RWPE1 (cell line): ENCODE measurements around the gene IRX4.

Experiments
- CTCF ChIA-PET: fragments of 350-600 bp; sonication (Branson Sonifier 250); formaldehyde crosslinking; extraction: SDS; loops from one replicate; lab custom pipeline; 2021; lab: Yijun Ruan, JAX
- POLR2A ChIA-PET: fragments of 400-600 bp; formaldehyde crosslinking; extraction: SDS; loops from one replicate; lab custom pipeline; 2020; ENCODE audit warnings: antibody characterized with exemption; ENCODE audit not compliant: low non-redundant PET; lab: Yijun Ruan, JAX
- DNase-seq: peaks from one replicate; pipeline ENCODE4 v3.0.0; 2012; ENCODE audit warnings: low spot score
- H3K27ac ChIP-seq: fragments of 450-650 bp; 2 replicates; pipeline ENCODE4 v1.5.1; 2017
- CTCF ChIP-seq: fragments of 450-650 bp; conservative IDR thresholded peaks from 2 replicates; pipeline ENCODE4 v1.5.1; 2017; ENCODE audit warnings: low read depth, mild to moderate bottlenecking

IRX4 gene

GRCh38 chr5:1888541-1889251 is 6.0 kb upstream of the IRX4 start:
- ChIA-PET CTCF (no interaction called here), POLR2A (no interaction called here)
- TF ChIP-seq CTCF = no peak
- no peak for DNase-seq
- peak overlapping the region; percentile 96 for H3K27ac ChIP-seq

GRCh38 chr5:1887588-1888360 is 5.0 kb upstream of the IRX4 start:
- DNase-seq = peak; percentile 36
- TF ChIP-seq CTCF = no peak
- H3K27ac ChIP-seq = peak overlapping the region; percentile 96
- ChIA-PET POLR2A (no interaction called here), CTCF (interaction anchor here (0.6 to 0.7 kb wide), 2 partner anchors 107 to 135 kb away, joined by 3 read pairs; no protein-coding TSS in a partner anchor)

GRCh38 chr5:1886846-1887587 is 4.3 kb upstream of the IRX4 start:
- TF ChIP-seq CTCF = no peak
- ChIA-PET POLR2A (no interaction called here), CTCF (interaction anchor here (0.6 to 0.7 kb wide), 3 partner anchors 10 to 192 kb away, joined by 3 read pairs; no protein-coding TSS in a partner anchor)
- H3K27ac ChIP-seq = peak overlapping the region; percentile 96
- DNase-seq = peak; percentile 44

GRCh38 chr5:1885868-1886845 is 3.4 kb upstream of the IRX4 start:
- peak overlapping the region; percentile 96 for H3K27ac ChIP-seq
- CTCF ChIA-PET = interaction anchor here (0.6 to 0.7 kb wide), 4 partner anchors 11 to 350 kb away, joined by 3 to 4 read pairs (median 3); no protein-coding TSS in a partner anchor

GRCh38 chr5:1885404-1885755 is 2.7 kb upstream of the IRX4 start:
- CTCF ChIA-PET = interaction anchor here (0.6 kb wide), 1 partner anchor 77 kb away, joined by 4 read pairs; no protein-coding TSS in a partner anchor
- POLR2A ChIA-PET = interaction anchor here (0.7 kb wide), 1 partner anchor 85 kb away, joined by 3 read pairs; no protein-coding TSS in a partner anchor
- DNase-seq = no peak
- peak overlapping the region; percentile 96 for H3K27ac ChIP-seq
- TF ChIP-seq CTCF = no peak

More at GRCh38 chr5:1885868-1886845, 3.4 kb upstream of the IRX4 start:
- POLR2A ChIA-PET = interaction anchor here (0.7 kb wide), 1 partner anchor 86 kb away, joined by 3 read pairs; no protein-coding TSS in a partner anchor
- DNase-seq = peak; percentile 31
- no peak for TF ChIP-seq CTCF
